SK-N-SH treated with all-trans-retinoic acid at 6 μM for 48 hours (cell line): Measurements from ENCODE around the gene TMEM131.

ENCODE experiments used
- ATAC-seq: fragments of 200-7000 bp; cut with Tn5 transposase; 3 replicates; pipeline ENCODE4 v1.9.1; 2020; ENCODE audit warnings: mild to moderate bottlenecking, moderate library complexity
- ARNTL ChIP-seq: fragments of 450-650 bp; formaldehyde crosslinking; IDR thresholded peaks from 2 replicates; pipeline ENCODE4 v1.5.0; 2020; ENCODE audit warnings: low read depth, mild to moderate bottlenecking, moderate library complexity, borderline replicate concordance
- BACH2 ChIP-seq: fragments of 250-450 bp; sonication (Bioruptor Pico); IDR thresholded peaks from 2 replicates; pipeline ENCODE4 v1.9.0; 2021; ENCODE audit warnings: mild to moderate bottlenecking, borderline replicate concordance
- CSDC2 ChIP-seq: fragments of 250-450 bp; sonication (Bioruptor Pico); IDR thresholded peaks from 2 replicates; pipeline ENCODE4 v1.5.0; 2020; ENCODE audit warnings: mild to moderate bottlenecking, moderate library complexity
- ESRRG ChIP-seq: fragments of 250-450 bp; sonication (Bioruptor Pico); IDR thresholded peaks from 2 replicates; pipeline ENCODE4 v1.6.1; 2021; ENCODE audit warnings: mild to moderate bottlenecking
- ISL1 ChIP-seq: fragments of 250-450 bp; sonication (Bioruptor Pico); IDR thresholded peaks from 2 replicates; pipeline ENCODE4 v2.1.2; 2022; ENCODE audit warnings: mild to moderate bottlenecking, moderate library complexity
- RARB ChIP-seq: fragments of 250-450 bp; sonication (Bioruptor Pico); IDR thresholded peaks from 2 replicates; pipeline ENCODE4 v1.8.0; 2021; ENCODE audit warnings: mild to moderate bottlenecking, moderate library complexity
- SNAI2 ChIP-seq: fragments of 250-450 bp; sonication (Bioruptor Pico); IDR thresholded peaks from 2 replicates; pipeline ENCODE4 v1.5.0; 2020; ENCODE audit warnings: mild to moderate bottlenecking, moderate library complexity
- TCF4 ChIP-seq: fragments of 250-450 bp; sonication (Bioruptor Pico); IDR thresholded peaks from 2 replicates; pipeline ENCODE4 v1.8.0; 2021; ENCODE audit warnings: mild to moderate bottlenecking, moderate library complexity, borderline replicate concordance
- TOX ChIP-seq: fragments of 250-450 bp; sonication (Bioruptor Pico); IDR thresholded peaks from 2 replicates; pipeline ENCODE4 v1.8.0; 2021; ENCODE audit warnings: mild to moderate bottlenecking, moderate library complexity, borderline replicate concordance
- ZC3H10 ChIP-seq: fragments of 250-450 bp; sonication (Bioruptor Pico); IDR thresholded peaks from 2 replicates; pipeline ENCODE4 v1.5.1; 2021; ENCODE audit warnings: mild to moderate bottlenecking, moderate library complexity
- ZFP3 ChIP-seq: fragments of 250-450 bp; sonication (Bioruptor Pico); IDR thresholded peaks from 2 replicates; pipeline ENCODE4 v1.5.0; 2020; ENCODE audit warnings: mild to moderate bottlenecking, moderate library complexity
- ZFP30 ChIP-seq: fragments of 450-650 bp; formaldehyde crosslinking; IDR thresholded peaks from 2 replicates; pipeline ENCODE4 v1.5.0; 2022; ENCODE audit warnings: mild to moderate bottlenecking, moderate library complexity
- ZNF565 ChIP-seq: fragments of 450-650 bp; formaldehyde crosslinking; conservative IDR thresholded peaks from 2 replicates; pipeline ENCODE4 v1.5.0; 2020; ENCODE audit warnings: low read depth, mild to moderate bottlenecking, moderate library complexity
- ZNF70 ChIP-seq: fragments of 450-650 bp; formaldehyde crosslinking; IDR thresholded peaks from 2 replicates; pipeline ENCODE4 v1.5.0; 2020; ENCODE audit warnings: mild to moderate bottlenecking, moderate library complexity
- ZNF8 ChIP-seq: fragments of 450-650 bp; formaldehyde crosslinking; IDR thresholded peaks from 2 replicates; pipeline ENCODE4 v1.5.0; 2020; ENCODE audit warnings: mild to moderate bottlenecking, moderate library complexity
- TF ChIP-seq, protein P1 (sequence below): fragments of 250-450 bp; sonication (Bioruptor Pico); IDR thresholded peaks from 2 replicates; pipeline ENCODE4 v1.8.0; 2020; ENCODE audit warnings: mild to moderate bottlenecking, moderate library complexity, borderline replicate concordance
- TF ChIP-seq, protein P2 (sequence below): fragments of 250-450 bp; sonication (Bioruptor Pico); IDR thresholded peaks from 2 replicates; pipeline ENCODE4 v1.8.0; 2021; ENCODE audit warnings: low read depth, mild to moderate bottlenecking, moderate library complexity, borderline replicate concordance
- TF ChIP-seq, protein P3 (sequence below): fragments of 250-450 bp; sonication (Bioruptor Pico); IDR thresholded peaks from 2 replicates; pipeline ENCODE4 v1.5.1; 2020; ENCODE audit warnings: low read depth, mild to moderate bottlenecking, moderate library complexity
- TF ChIP-seq, protein P4 (sequence below): fragments of 250-450 bp; sonication (Bioruptor Pico); IDR thresholded peaks from 2 replicates; pipeline ENCODE4 v1.5.0; 2020; ENCODE audit warnings: mild to moderate bottlenecking, moderate library complexity
- TF ChIP-seq, protein P5 (sequence below): fragments of 250-450 bp; sonication (Bioruptor Pico); IDR thresholded peaks from 2 replicates; pipeline ENCODE4 v1.5.1; 2021; ENCODE audit warnings: mild to moderate bottlenecking, moderate library complexity

The TMEM131 gene

DNA sequence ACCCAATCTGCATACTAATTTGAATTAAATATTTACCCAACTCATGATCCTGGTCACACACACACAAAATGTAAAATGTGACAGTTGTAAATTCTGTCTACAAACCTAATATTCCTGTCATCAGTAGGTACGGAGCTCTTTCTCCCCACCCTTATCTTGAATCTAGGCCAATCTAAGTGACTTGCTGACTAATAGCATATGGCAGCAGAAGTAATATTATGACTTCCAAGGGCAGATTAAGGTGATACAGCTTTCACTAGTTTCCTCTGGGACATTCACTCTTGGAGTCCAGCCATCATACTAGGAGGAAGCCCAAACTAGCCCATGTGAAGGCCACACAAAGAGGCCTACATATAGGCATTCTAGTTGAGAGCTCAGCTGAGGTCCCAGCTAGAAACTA is 89.4 kb downstream of the TMEM131 start:
- TF ChIP-seq ZNF8 (CRISPR knock-in tag) (no peak), ZFP30 (CRISPR knock-in tag) (no peak), ISL1 (CRISPR knock-in tag) (no peak), ARNTL (CRISPR knock-in tag) (no peak)
- TF ChIP-seq, protein P1, sequence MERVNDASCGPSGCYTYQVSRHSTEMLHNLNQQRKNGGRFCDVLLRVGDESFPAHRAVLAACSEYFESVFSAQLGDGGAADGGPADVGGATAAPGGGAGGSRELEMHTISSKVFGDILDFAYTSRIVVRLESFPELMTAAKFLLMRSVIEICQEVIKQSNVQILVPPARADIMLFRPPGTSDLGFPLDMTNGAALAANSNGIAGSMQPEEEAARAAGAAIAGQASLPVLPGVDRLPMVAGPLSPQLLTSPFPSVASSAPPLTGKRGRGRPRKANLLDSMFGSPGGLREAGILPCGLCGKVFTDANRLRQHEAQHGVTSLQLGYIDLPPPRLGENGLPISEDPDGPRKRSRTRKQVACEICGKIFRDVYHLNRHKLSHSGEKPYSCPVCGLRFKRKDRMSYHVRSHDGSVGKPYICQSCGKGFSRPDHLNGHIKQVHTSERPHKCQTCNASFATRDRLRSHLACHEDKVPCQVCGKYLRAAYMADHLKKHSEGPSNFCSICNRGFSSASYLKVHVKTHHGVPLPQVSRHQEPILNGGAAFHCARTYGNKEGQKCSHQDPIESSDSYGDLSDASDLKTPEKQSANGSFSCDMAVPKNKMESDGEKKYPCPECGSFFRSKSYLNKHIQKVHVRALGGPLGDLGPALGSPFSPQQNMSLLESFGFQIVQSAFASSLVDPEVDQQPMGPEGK (CRISPR knock-in tag) = no peak
- TF ChIP-seq, protein P2, sequence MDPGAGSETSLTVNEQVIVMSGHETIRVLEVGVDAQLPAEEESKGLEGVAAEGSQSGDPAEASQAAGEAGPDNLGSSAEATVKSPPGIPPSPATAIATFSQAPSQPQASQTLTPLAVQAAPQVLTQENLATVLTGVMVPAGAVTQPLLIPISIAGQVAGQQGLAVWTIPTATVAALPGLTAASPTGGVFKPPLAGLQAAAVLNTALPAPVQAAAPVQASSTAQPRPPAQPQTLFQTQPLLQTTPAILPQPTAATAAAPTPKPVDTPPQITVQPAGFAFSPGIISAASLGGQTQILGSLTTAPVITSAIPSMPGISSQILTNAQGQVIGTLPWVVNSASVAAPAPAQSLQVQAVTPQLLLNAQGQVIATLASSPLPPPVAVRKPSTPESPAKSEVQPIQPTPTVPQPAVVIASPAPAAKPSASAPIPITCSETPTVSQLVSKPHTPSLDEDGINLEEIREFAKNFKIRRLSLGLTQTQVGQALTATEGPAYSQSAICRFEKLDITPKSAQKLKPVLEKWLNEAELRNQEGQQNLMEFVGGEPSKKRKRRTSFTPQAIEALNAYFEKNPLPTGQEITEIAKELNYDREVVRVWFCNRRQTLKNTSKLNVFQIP (CRISPR knock-in tag) = no peak
- no peak for ATAC-seq

DNA sequence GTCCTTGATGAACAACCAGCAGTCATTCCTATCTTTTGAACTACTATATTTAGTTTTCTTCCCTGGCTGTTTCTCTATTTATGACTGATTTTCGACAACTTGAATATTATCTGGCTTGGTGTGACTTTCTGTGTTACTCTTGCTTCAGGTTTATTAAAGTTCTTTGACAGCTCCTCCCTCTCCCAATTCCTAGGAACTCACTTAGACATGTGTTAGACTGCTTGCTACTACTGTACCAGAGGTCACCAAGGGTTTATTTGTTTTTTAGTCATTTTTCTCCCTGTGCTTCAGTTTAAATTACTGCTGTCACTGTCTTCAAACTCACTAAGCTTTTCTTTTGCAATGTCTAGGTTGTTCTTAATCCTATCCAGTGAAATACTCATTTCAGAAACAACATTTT is 90.5 kb downstream of the TMEM131 start:
- no peak for ATAC-seq
- TF ChIP-seq ARNTL (CRISPR knock-in tag) (no peak), SNAI2 (CRISPR knock-in tag) (no peak), TOX (CRISPR knock-in tag) (no peak), CSDC2 (CRISPR knock-in tag) (no peak), RARB (no peak), ZFP30 (CRISPR knock-in tag) (no peak), TCF4 (no peak), ZFP3 (CRISPR knock-in tag) (no peak), ZNF565 (no peak)
- TF ChIP-seq, protein P3, sequence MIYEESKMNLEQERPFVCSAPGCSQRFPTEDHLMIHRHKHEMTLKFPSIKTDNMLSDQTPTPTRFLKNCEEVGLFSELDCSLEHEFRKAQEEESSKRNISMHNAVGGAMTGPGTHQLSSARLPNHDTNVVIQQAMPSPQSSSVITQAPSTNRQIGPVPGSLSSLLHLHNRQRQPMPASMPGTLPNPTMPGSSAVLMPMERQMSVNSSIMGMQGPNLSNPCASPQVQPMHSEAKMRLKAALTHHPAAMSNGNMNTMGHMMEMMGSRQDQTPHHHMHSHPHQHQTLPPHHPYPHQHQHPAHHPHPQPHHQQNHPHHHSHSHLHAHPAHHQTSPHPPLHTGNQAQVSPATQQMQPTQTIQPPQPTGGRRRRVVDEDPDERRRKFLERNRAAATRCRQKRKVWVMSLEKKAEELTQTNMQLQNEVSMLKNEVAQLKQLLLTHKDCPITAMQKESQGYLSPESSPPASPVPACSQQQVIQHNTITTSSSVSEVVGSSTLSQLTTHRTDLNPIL (CRISPR knock-in tag) = no peak
- TF ChIP-seq, protein P4, sequence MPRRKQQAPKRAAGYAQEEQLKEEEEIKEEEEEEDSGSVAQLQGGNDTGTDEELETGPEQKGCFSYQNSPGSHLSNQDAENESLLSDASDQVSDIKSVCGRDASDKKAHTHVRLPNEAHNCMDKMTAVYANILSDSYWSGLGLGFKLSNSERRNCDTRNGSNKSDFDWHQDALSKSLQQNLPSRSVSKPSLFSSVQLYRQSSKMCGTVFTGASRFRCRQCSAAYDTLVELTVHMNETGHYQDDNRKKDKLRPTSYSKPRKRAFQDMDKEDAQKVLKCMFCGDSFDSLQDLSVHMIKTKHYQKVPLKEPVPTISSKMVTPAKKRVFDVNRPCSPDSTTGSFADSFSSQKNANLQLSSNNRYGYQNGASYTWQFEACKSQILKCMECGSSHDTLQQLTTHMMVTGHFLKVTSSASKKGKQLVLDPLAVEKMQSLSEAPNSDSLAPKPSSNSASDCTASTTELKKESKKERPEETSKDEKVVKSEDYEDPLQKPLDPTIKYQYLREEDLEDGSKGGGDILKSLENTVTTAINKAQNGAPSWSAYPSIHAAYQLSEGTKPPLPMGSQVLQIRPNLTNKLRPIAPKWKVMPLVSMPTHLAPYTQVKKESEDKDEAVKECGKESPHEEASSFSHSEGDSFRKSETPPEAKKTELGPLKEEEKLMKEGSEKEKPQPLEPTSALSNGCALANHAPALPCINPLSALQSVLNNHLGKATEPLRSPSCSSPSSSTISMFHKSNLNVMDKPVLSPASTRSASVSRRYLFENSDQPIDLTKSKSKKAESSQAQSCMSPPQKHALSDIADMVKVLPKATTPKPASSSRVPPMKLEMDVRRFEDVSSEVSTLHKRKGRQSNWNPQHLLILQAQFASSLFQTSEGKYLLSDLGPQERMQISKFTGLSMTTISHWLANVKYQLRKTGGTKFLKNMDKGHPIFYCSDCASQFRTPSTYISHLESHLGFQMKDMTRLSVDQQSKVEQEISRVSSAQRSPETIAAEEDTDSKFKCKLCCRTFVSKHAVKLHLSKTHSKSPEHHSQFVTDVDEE (CRISPR knock-in tag) = no peak
- TF ChIP-seq, protein P5, sequence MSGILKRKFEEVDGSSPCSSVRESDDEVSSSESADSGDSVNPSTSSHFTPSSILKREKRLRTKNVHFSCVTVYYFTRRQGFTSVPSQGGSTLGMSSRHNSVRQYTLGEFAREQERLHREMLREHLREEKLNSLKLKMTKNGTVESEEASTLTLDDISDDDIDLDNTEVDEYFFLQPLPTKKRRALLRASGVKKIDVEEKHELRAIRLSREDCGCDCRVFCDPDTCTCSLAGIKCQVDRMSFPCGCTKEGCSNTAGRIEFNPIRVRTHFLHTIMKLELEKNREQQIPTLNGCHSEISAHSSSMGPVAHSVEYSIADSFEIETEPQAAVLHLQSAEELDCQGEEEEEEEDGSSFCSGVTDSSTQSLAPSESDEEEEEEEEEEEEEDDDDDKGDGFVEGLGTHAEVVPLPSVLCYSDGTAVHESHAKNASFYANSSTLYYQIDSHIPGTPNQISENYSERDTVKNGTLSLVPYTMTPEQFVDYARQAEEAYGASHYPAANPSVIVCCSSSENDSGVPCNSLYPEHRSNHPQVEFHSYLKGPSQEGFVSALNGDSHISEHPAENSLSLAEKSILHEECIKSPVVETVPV = no peak

DNA sequence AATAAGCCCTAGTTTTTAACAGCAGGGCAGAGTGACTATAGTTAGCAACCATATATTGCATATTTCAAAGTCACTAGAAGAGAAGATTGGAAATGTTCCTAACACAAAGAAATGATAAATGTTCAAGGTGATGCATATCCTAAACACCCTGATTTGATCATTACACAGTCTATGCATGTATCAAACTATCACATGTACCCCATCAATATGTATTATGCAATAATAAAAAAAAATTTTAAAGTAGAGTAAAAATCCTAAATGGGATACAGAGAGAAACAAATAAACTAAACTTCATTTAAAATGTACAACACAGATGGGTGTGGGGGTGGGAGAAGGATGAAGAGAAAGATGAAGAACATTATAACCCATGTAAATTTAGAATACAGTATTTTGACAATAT is 93.9 kb downstream of the TMEM131 start:
- TF ChIP-seq, protein P5 = no peak
- no peak for TF ChIP-seq SNAI2 (CRISPR knock-in tag)
- no peak for TF ChIP-seq ARNTL (CRISPR knock-in tag)
- no peak for TF ChIP-seq ZNF70 (CRISPR knock-in tag)
- no peak for TF ChIP-seq ZNF8 (CRISPR knock-in tag)
- TF ChIP-seq ESRRG (CRISPR knock-in tag) = no peak
- TF ChIP-seq TCF4 = no peak
- TF ChIP-seq, protein P3 (CRISPR knock-in tag) = no peak
- TF ChIP-seq ZFP3 (CRISPR knock-in tag) = no peak
- no peak for TF ChIP-seq BACH2 (CRISPR knock-in tag)
- no peak for TF ChIP-seq ZC3H10 (CRISPR knock-in tag)
- no peak for ATAC-seq
